Measurements from ENCODE around the gene IRGC.

IRGC gene

DNA sequence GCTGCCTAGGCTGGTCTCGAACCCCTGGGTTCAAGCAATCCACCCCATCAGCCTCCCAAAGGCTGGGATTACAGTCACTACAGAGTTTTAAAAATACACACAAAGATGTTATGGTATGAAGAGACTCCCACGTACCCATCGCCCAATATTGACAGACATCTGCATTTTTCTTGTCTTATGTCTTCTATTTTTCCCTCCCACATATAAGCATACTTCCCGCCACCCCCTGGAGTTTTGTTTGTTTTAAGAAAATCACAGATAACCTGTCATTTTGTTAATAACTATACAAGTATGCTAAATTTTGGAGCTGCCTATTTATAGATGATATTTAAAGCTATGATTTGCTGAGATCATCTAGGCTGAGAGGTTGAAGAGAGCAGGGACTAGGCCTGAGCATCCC, 45.1 kb downstream of the IRGC start:
- ChIA-PET POLR2A (interaction anchor here (1.2 kb wide), 1 partner anchor 92 kb away, joined by 7 read pairs; no protein-coding TSS in a partner anchor), CTCF (interaction anchor here (0.5 to 3.4 kb wide), 4 partner anchors 15 to 149 kb away, joined by 3 to 27 read pairs (median 6); no protein-coding TSS in a partner anchor)
- TF ChIP-seq ZNF175 (tag by site-specific recombination; IDR thresholded peaks at IDR 0.05): no peak
- TF ChIP-seq SP7 (tag by site-specific recombination; IDR thresholded peaks at IDR 0.05): 0 out of 2 replicates have a peak, but pooled peaks have one; percentile 38
- Histone ChIP-seq H3K4me1 (ENCODE audit: control insufficient read depth, insufficient read depth, low read length) (peaks cover 23% of the 10 kb centered on the region), H3K27ac (ENCODE audit: extremely low read depth, low read depth, low read length) (no peak overlapping the region), H3K36me3 (ENCODE audit: control insufficient read depth in 2 of 2, insufficient read depth in 1 of 2, low read length in 2 of 2) (peaks cover 4 to 6% of the 10 kb centered on the region in 2 experiments; a peak in 2 of 3 replicates), H3K9me3 (ENCODE audit: control insufficient read depth, insufficient read depth, low read depth, low read length) (no peaks in the 10 kb centered on the region), H3K4me3 (ENCODE audit: low read depth, low read length) (no peak overlapping the region)

DNA sequence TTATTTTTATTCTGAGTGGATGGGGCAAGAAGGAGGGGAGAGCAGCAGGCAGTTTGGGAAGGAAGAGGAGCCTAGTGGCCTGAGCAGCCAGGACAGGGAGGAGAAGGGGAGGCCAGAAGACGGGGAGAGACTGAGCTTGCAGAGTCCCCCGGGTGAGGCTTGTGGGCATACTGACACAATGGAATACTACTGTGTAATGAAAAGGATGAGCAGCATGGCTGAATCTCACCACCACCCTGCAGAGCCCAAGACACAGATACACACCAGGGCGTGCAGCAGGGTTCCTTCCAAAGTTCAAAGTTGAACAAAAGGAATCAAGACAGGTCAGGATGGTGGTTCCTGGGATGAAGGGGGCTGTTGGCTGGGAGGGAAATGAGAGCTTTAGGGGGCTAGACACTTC, 46.9 kb downstream of the IRGC start:
- TF ChIP-seq, protein P1, sequence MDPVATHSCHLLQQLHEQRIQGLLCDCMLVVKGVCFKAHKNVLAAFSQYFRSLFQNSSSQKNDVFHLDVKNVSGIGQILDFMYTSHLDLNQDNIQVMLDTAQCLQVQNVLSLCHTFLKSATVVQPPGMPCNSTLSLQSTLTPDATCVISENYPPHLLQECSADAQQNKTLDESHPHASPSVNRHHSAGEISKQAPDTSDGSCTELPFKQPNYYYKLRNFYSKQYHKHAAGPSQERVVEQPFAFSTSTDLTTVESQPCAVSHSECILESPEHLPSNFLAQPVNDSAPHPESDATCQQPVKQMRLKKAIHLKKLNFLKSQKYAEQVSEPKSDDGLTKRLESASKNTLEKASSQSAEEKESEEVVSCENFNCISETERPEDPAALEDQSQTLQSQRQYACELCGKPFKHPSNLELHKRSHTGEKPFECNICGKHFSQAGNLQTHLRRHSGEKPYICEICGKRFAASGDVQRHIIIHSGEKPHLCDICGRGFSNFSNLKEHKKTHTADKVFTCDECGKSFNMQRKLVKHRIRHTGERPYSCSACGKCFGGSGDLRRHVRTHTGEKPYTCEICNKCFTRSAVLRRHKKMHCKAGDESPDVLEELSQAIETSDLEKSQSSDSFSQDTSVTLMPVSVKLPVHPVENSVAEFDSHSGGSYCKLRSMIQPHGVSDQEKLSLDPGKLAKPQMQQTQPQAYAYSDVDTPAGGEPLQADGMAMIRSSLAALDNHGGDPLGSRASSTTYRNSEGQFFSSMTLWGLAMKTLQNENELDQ (tag by site-specific recombination; IDR thresholded peaks at IDR 0.05; ENCODE audit: low read depth): no peak
- peak; percentile 99 for TF ChIP-seq ZNF146 (tag by site-specific recombination; IDR thresholded peaks at IDR 0.05)
- TF ChIP-seq ZNF121 (tag by site-specific recombination; IDR thresholded peaks at IDR 0.05): peak; percentile 33; the same call in 1 of the 2 replicates
- no peak overlapping the region for H3K27ac ChIP-seq (ENCODE audit: extremely low read depth, low read depth, low read length)
- H3K9me3 ChIP-seq (ENCODE audit: control insufficient read depth, insufficient read depth, low read depth, low read length): no peaks in the 10 kb centered on the region
- ChIA-PET POLR2A (interaction anchor here (0.6 to 4.3 kb wide), 4 partner anchors 7 to 93 kb away, joined by 3 to 43 read pairs (median 14); partner anchors contain the start of genes PLAUR, SMG9 and ZNF283), CTCF (interaction anchor here (0.6 to 11.8 kb wide), 13 partner anchors 8 to 169 kb away, joined by 3 to 213 read pairs (median 4); partner anchors contain the start of genes IRGQ, KCNN4, SMG9 and ZNF576)
- H3K4me3 ChIP-seq (ENCODE audit: low read depth, low read length): no peak overlapping the region
- H3K4me1 ChIP-seq (ENCODE audit: control insufficient read depth, insufficient read depth, low read length): peaks cover 16% of the 10 kb centered on the region
- H3K36me3 ChIP-seq (ENCODE audit: control insufficient read depth in 2 of 2, insufficient read depth in 1 of 2, low read length in 2 of 2): no peaks in the 10 kb centered on the region; a peak in 1 of 3 replicates

DNA sequence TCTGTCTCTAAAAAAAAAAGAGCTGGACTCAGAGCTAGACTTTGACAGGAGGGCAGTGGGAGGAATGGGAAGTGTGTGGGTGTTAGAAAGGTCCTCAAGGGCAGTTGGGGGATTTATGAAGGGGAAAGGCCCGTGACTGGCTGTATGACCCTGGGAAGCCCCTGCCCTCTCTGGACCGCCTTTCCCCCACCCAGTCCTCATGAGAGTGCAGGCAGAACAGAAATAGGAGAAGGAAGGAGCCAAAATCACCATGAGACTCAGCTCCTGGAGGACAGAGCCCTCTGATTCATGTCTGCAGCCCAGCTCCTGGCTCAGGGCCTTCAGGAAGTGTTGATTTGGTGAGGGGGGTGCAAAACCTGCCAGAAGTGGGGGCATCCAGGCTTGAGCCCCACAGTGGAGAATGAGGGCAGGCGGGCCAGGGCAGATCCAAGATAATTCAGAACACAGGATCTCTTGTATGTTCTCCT, 47.6 kb downstream of the IRGC start:
- ChIA-PET CTCF (interaction anchor here (0.5 to 11.8 kb wide), 15 partner anchors 9 to 374 kb away, joined by 3 to 213 read pairs (median 4); partner anchors contain the start of genes IRGQ, KCNN4, SMG9 and ZNF576), POLR2A (interaction anchor here (3.5 to 4.3 kb wide), 2 partner anchors 8 to 94 kb away, joined by 24 to 43 read pairs; partner anchors contain the start of genes PLAUR and SMG9)

More for the DNA sequence above, 47.6 kb downstream of the IRGC start:
- H3K36me3 ChIP-seq (ENCODE audit: control insufficient read depth in 2 of 2, insufficient read depth in 1 of 2, low read length in 2 of 2): no peaks in the 10 kb centered on the region; a peak in 1 of 3 replicates
- no peaks in the 10 kb centered on the region for H3K9me3 ChIP-seq (ENCODE audit: control insufficient read depth, insufficient read depth, low read depth, low read length)
- no peak overlapping the region for H3K4me3 ChIP-seq (ENCODE audit: low read depth, low read length)
- peaks cover 16% of the 10 kb centered on the region for H3K4me1 ChIP-seq (ENCODE audit: control insufficient read depth, insufficient read depth, low read length)
- no peak overlapping the region for H3K27ac ChIP-seq (ENCODE audit: extremely low read depth, low read depth, low read length)
- TF ChIP-seq ZFHX2 (tag by site-specific recombination; conservative IDR thresholded peaks at IDR 0.05): peak; percentile 92
- peak; percentile 93 for TF ChIP-seq EGR2 (tag by site-specific recombination; IDR thresholded peaks at IDR 0.05; ENCODE audit: low read depth)
- TF ChIP-seq, protein P2, sequence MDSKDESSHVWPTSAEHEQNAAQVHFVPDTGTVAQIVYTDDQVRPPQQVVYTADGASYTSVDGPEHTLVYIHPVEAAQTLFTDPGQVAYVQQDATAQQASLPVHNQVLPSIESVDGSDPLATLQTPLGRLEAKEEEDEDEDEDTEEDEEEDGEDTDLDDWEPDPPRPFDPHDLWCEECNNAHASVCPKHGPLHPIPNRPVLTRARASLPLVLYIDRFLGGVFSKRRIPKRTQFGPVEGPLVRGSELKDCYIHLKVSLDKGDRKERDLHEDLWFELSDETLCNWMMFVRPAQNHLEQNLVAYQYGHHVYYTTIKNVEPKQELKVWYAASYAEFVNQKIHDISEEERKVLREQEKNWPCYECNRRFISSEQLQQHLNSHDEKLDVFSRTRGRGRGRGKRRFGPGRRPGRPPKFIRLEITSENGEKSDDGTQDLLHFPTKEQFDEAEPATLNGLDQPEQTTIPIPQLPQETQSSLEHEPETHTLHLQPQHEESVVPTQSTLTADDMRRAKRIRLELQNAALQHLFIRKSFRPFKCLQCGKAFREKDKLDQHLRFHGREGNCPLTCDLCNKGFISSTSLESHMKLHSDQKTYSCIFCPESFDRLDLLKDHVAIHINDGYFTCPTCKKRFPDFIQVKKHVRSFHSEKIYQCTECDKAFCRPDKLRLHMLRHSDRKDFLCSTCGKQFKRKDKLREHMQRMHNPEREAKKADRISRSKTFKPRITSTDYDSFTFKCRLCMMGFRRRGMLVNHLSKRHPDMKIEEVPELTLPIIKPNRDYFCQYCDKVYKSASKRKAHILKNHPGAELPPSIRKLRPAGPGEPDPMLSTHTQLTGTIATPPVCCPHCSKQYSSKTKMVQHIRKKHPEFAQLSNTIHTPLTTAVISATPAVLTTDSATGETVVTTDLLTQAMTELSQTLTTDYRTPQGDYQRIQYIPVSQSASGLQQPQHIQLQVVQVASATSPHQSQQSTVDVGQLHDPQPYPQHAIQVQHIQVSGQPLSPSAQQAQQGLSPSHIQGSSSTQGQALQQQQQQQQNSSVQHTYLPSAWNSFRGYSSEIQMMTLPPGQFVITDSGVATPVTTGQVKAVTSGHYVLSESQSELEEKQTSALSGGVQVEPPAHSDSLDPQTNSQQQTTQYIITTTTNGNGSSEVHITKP (tag by site-specific recombination; IDR thresholded peaks at IDR 0.05): peak; percentile 97
- TF ChIP-seq ZNF223 (tag by site-specific recombination; IDR thresholded peaks at IDR 0.05): 0 out of 2 replicates have a peak, but pooled peaks have one; percentile 32
- TF ChIP-seq, protein P3, sequence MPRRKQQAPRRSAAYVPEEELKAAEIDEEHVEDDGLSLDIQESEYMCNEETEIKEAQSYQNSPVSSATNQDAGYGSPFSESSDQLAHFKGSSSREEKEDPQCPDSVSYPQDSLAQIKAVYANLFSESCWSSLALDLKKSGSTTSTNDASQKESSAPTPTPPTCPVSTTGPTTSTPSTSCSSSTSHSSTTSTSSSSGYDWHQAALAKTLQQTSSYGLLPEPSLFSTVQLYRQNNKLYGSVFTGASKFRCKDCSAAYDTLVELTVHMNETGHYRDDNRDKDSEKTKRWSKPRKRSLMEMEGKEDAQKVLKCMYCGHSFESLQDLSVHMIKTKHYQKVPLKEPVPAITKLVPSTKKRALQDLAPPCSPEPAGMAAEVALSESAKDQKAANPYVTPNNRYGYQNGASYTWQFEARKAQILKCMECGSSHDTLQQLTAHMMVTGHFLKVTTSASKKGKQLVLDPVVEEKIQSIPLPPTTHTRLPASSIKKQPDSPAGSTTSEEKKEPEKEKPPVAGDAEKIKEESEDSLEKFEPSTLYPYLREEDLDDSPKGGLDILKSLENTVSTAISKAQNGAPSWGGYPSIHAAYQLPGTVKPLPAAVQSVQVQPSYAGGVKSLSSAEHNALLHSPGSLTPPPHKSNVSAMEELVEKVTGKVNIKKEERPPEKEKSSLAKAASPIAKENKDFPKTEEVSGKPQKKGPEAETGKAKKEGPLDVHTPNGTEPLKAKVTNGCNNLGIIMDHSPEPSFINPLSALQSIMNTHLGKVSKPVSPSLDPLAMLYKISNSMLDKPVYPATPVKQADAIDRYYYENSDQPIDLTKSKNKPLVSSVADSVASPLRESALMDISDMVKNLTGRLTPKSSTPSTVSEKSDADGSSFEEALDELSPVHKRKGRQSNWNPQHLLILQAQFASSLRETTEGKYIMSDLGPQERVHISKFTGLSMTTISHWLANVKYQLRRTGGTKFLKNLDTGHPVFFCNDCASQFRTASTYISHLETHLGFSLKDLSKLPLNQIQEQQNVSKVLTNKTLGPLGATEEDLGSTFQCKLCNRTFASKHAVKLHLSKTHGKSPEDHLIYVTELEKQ (tag by site-specific recombination; IDR thresholded peaks at IDR 0.05; ENCODE audit: borderline replicate concordance): no peak
- TF ChIP-seq FEZF1 (tag by site-specific recombination; IDR thresholded peaks at IDR 0.05): no peak
